ENCODE measurements around the gene ERI3.

GRCh38 chr1:44296806-44297205, 58.3 kb downstream of the ERI3 start:
- TF ChIP-seq EP300 (IDR thresholded peaks at IDR 0.05) (no peak), CTCF (IDR thresholded peaks at IDR 0.05) (no peak), POLR2AphosphoS5 (IDR thresholded peaks at IDR 0.05) (no peak)

All from gastroesophageal sphincter (tissue), 3 donors.